H1 (cell line): ENCODE measurements around the gene PLEKHM1. TPM values are rescaled to one million over a fixed set of nuclear protein-coding genes. Genes with fewer than 3 reads are reported as not detected.

Experiments
- CTCF ChIA-PET: fragments of 300-600 bp; sonication (Branson Sonifier 250); formaldehyde crosslinking; loops from one replicate; lab custom pipeline; 2021; ENCODE audit not compliant: partially characterized antibody; lab: Charles Lee
- POLR2A ChIA-PET: fragments of 300-600 bp; sonication (Branson Sonifier 250); formaldehyde crosslinking; loops from one replicate; lab custom pipeline; 2021; ENCODE audit warnings: inconsistent platforms; ENCODE audit not compliant: partially characterized antibody; lab: Charles Lee
- DNase-seq, 2 experiments: peaks; one replicate each; pipeline versions ENCODE4 v3.0.0 to v3.0.0-alpha.2; 2010 to 2022; ENCODE audit warnings: low spot score in 2 of 2, low read depth in 1 of 2, mixed read lengths in 1 of 2
- FAIRE-seq: peaks from 2 replicates; lab custom pipeline; 2011; peaks lifted over from hg19 to GRCh38; lab: Jason Lieb, UNC
- H2AFZ ChIP-seq: 2 replicates; pipeline ENCODE4 v1.8.1; 2012; ENCODE audit warnings: low read length, inconsistent platforms
- H2AK5ac ChIP-seq: 2 replicates; pipeline ENCODE4 v1.6.1; 2013; ENCODE audit warnings: low read depth, low read length
- H2BK120ac ChIP-seq: replicated peaks from 2 replicates; pipeline ENCODE3; 2013; ENCODE audit warnings: low read depth, low read length, inconsistent platforms
- H2BK12ac ChIP-seq: 2 replicates; pipeline ENCODE4 v1.6.1; 2013; ENCODE audit warnings: low read depth, low read length
- H2BK15ac ChIP-seq: 2 replicates; pipeline ENCODE4 v1.6.1; 2013; ENCODE audit warnings: low read length
- H2BK20ac ChIP-seq: 2 replicates; pipeline ENCODE4 v1.6.1; 2013; ENCODE audit warnings: low read length
- H2BK5ac ChIP-seq: 2 replicates; pipeline ENCODE4 v1.6.1; 2013; ENCODE audit warnings: low read depth, low read length
- H3K14ac ChIP-seq: 2 replicates; pipeline ENCODE4 v1.6.1; 2013; ENCODE audit warnings: inconsistent platforms; ENCODE audit not compliant: insufficient read length
- H3K18ac ChIP-seq: 2 replicates; pipeline ENCODE4 v1.6.1; 2013; ENCODE audit warnings: low read length; ENCODE audit errors: extremely low read depth
- H3K23ac ChIP-seq: 2 replicates; pipeline ENCODE4 v1.6.1; 2013; ENCODE audit warnings: inconsistent platforms; ENCODE audit not compliant: insufficient read length
- H3K23me2 ChIP-seq: 2 replicates; pipeline ENCODE4 v1.6.1; 2013; ENCODE audit warnings: low read depth, low read length
- H3K27ac ChIP-seq: 2 replicates; pipeline ENCODE4 v1.6.1; 2011; ENCODE audit warnings: low read depth, low read length, inconsistent platforms
- H3K27me3 ChIP-seq, 4 experiments: replicated peaks in 1 of 4; 1 replicate in 1 of 4; 2 replicates in 3 of 4; pipeline versions ENCODE4 v1.6.1 to v1.8.1; 2011 to 2013; ENCODE audit warnings: low read length in 3 of 4, mild to moderate bottlenecking in 3 of 4, inconsistent platforms in 2 of 4, mixed read lengths in 2 of 4, moderate library complexity in 1 of 4; ENCODE audit not compliant: control insufficient read depth in 3 of 4, insufficient read depth in 3 of 4; ENCODE audit errors: extremely low read depth in 1 of 4
- H3K36me3 ChIP-seq, 4 experiments: 2 replicates each; pipeline versions ENCODE4 v1.6.1 to v1.8.1; 2011 to 2013; ENCODE audit warnings: mild to moderate bottlenecking in 4 of 4, low read length in 3 of 4, moderate library complexity in 2 of 4, control low read depth in 1 of 4, inconsistent platforms in 1 of 4; ENCODE audit not compliant: insufficient read depth in 4 of 4, control insufficient read depth in 2 of 4
- H3K4ac ChIP-seq: replicated peaks from 2 replicates; pipeline ENCODE3; 2013; ENCODE audit warnings: low read length, low read depth, mixed read lengths, inconsistent platforms; ENCODE audit not compliant: insufficient read length
- H3K4me1 ChIP-seq, 4 experiments: replicated peaks in 1 of 4; 1 replicate in 1 of 4; 2 replicates in 3 of 4; pipeline versions ENCODE4 v1.6.1 to v1.8.1; 2011 to 2013; ENCODE audit warnings: low read length in 3 of 4, inconsistent platforms in 2 of 4, mixed read lengths in 1 of 4; ENCODE audit not compliant: insufficient read depth in 4 of 4, control insufficient read depth in 3 of 4
- H3K4me2 ChIP-seq, 2 experiments: 2 replicates each; pipeline versions ENCODE4 v1.6.1 to v1.8.1; 2011 to 2013; ENCODE audit warnings: low read depth in 2 of 2, low read length in 2 of 2, control low read depth in 1 of 2, inconsistent platforms in 1 of 2, mild to moderate bottlenecking in 1 of 2; ENCODE audit not compliant: insufficient read depth in 1 of 2
- H3K4me3 ChIP-seq, 4 experiments: fragments of 200-600, 300-600 bp in 1 of 4; sonication (generic), shearing (Covaris generic), sonication (Bioruptor Twin) in 1 of 4; 2 replicates each; pipeline versions ENCODE4 v1.5.1 to v1.8.1; 2011 to 2016; ENCODE audit warnings: low read length in 4 of 4, low read depth in 3 of 4, control low read depth in 2 of 4, inconsistent platforms in 2 of 4, mild to moderate bottlenecking in 2 of 4, mixed read lengths in 1 of 4, moderate library complexity in 1 of 4; ENCODE audit not compliant: insufficient read depth in 2 of 4; ENCODE audit errors: extremely low read depth in 1 of 4
- H3K56ac ChIP-seq: replicated peaks from 2 replicates; pipeline ENCODE3; 2013; ENCODE audit warnings: low read depth, mild to moderate bottlenecking, mixed read lengths, low read length, inconsistent platforms; ENCODE audit not compliant: insufficient read length
- H3K79me1 ChIP-seq: 2 replicates; pipeline ENCODE4 v1.6.1; 2013; ENCODE audit warnings: low read depth, low read length, control low read depth
- H3K79me2 ChIP-seq, 2 experiments: 2 replicates each; pipeline versions ENCODE4 v1.6.1 to v1.8.1; 2012 to 2013; ENCODE audit warnings: low read length in 2 of 2, mild to moderate bottlenecking in 2 of 2, inconsistent platforms in 1 of 2; ENCODE audit not compliant: insufficient read depth in 2 of 2, control insufficient read depth in 1 of 2
- H3K9ac ChIP-seq, 4 experiments: replicated peaks in 1 of 4; 1 replicate in 1 of 4; 2 replicates in 3 of 4; pipeline versions ENCODE4 v1.6.1 to v1.8.1; 2011 to 2013; ENCODE audit warnings: low read depth in 3 of 4, low read length in 3 of 4, control low read depth in 2 of 4, mild to moderate bottlenecking in 2 of 4, moderate library complexity in 2 of 4, inconsistent platforms in 1 of 4; ENCODE audit errors: extremely low read depth in 1 of 4
- H3K9me3 ChIP-seq, 2 experiments: 2 replicates each; pipeline versions ENCODE4 v1.6.1 to v1.8.1; 2012 to 2013; ENCODE audit warnings: mild to moderate bottlenecking in 2 of 2, moderate library complexity in 2 of 2, control low read depth in 1 of 2, inconsistent platforms in 1 of 2, low read depth in 1 of 2, low read length in 1 of 2, mixed read lengths in 1 of 2; ENCODE audit not compliant: insufficient read depth in 2 of 2
- H4K20me1 ChIP-seq, 2 experiments: replicated peaks in 1 of 2; 2 replicates each; pipeline versions ENCODE3 to v1.8.1; 2011 to 2013; ENCODE audit warnings: inconsistent platforms in 2 of 2, low read length in 2 of 2, mild to moderate bottlenecking in 1 of 2; ENCODE audit not compliant: insufficient read depth in 2 of 2, control insufficient read depth in 1 of 2
- H4K5ac ChIP-seq: 2 replicates; pipeline ENCODE4 v1.6.1; 2013; ENCODE audit warnings: low read length, low read depth, mixed read lengths, inconsistent platforms; ENCODE audit not compliant: insufficient read length
- H4K8ac ChIP-seq: 2 replicates; pipeline ENCODE4 v1.8.0; 2013; ENCODE audit warnings: mild to moderate bottlenecking, moderate library complexity, low read length, inconsistent platforms; ENCODE audit not compliant: insufficient read depth; ENCODE audit errors: extremely low read depth
- H4K91ac ChIP-seq: replicated peaks from 2 replicates; pipeline ENCODE3; 2013; ENCODE audit warnings: low read length, mixed read lengths, inconsistent platforms; ENCODE audit not compliant: insufficient read length
- TAF1 ChIP-seq: IDR thresholded peaks from 2 replicates; pipeline ENCODE4 v1.6.1; 2011; ENCODE audit warnings: mild to moderate bottlenecking, low read depth, low read length
- ZNF274 ChIP-seq: IDR thresholded peaks from 2 replicates; pipeline ENCODE4 v1.7.0; 2012; ENCODE audit warnings: low read length, borderline replicate concordance; ENCODE audit errors: extremely low read depth
- WGBS, 2 experiments: shearing (Covaris generic) in 1 of 2; methylation state at CpG; one replicate each; pipeline versions ENCODE4 v1.1.6 to v1.1.7; 2013 to 2015; ENCODE audit warnings: low lambda C conversion rate in 2 of 2, mixed read lengths in 2 of 2, inconsistent platforms in 1 of 2, low coverage in 1 of 2, missing lambda C conversion rate in 1 of 2; ENCODE audit not compliant: insufficient replicate concordance in 2 of 2, insufficient coverage in 1 of 2, insufficient read length in 1 of 2; ENCODE audit errors: extremely low coverage in 1 of 2, missing lambda C conversion rate in 1 of 2; 5-methylcytosine and 5-hydroxymethylcytosine counted together
- polyA plus RNA-seq, 7 experiments: library from polyadenylated mRNA; depleted of rRNA in 3 of 7; stranded (reverse) in 5 of 7; unstranded in 2 of 7; fragments of >200 nt in 5 of 7; fragments of 200-250 nt in 2 of 7; gene quantifications; 1 replicate in 5 of 7; 2 replicates in 1 of 7; 4 replicates in 1 of 7; pipeline versions ENCODE4 v1.2.1 to v1.2.3, GENCODE V29; 2011 to 2013; ENCODE audit warnings: missing spikeins in 2 of 7, mixed read lengths in 2 of 7
- total RNA-seq: library from RNA; stranded (reverse); fragmentation: NEBNext Ultra II Directional; extraction: Animal tissue kit (Norgen Biotek cat#: 25700); gene quantifications from 2 replicates; pipeline ENCODE4 v1.2.1, GENCODE V29; 2021

PLEKHM1 gene
- total and polyA plus RNA-seq, 2 of the 8 experiments (the other 6 are each of a cell fraction or from before 2014, with no cell fraction given), result 7.6 to 17.9 TPM

- no peak for DNase-seq
- 81% methylated on average over 28 of the region's 30 CpGs; no CpG with 5 or more reads in 1 of the 2 experiments for WGBS, 2 experiments
- Histone ChIP-seq H3K23me2 (no peaks in the 10 kb centered on the region; the same call in 1 of the 2 replicates), H3K9me3 (no peaks in the 10 kb centered on the region), H3K23ac (no peak overlapping the region), H3K4me2 (no peak overlapping the region), H3K14ac (no peak overlapping the region), H3K36me3 (no peaks in the 10 kb centered on the region), H2BK20ac (0 out of 2 replicates have a peak overlapping the region, but pooled peaks have one; percentile 23), H3K27me3 (peaks cover 0 to 10% (median 7%) of the 10 kb centered on the region in 4 experiments; a peak in 4 of 7 replicates), H3K79me1 (no peaks in the 10 kb centered on the region), H3K9ac (no peak overlapping the region), H4K91ac (no peak overlapping the region), H2AFZ (no peak overlapping the region), H3K4me3 (no peak overlapping the region), H4K5ac (no peak overlapping the region), H3K4ac (no peak overlapping the region), H4K20me1 (peaks cover 0 to 2% of the 10 kb centered on the region in 2 experiments), H3K18ac (no peak overlapping the region), H2AK5ac (no peak overlapping the region), H3K56ac (no peak overlapping the region), H3K27ac (no peak overlapping the region), H2BK5ac (no peak overlapping the region), H3K4me1 (peaks cover 3 to 16% (median 9%) of the 10 kb centered on the region in 4 experiments), H4K8ac (no peak overlapping the region), H2BK12ac (no peak overlapping the region), H3K79me2 (no peaks in the 10 kb centered on the region), H2BK15ac (0 out of 2 replicates have a peak overlapping the region, but pooled peaks have one; percentile 12), H2BK120ac (no peak overlapping the region)
- POLR2A ChIA-PET, result interaction anchor here (0.9 kb wide), 1 partner anchor 9 kb away, joined by 5 read pairs; no protein-coding TSS in a partner anchor
- CTCF ChIA-PET, result no interaction called here
- FAIRE-seq, result no peak
- TF ChIP-seq TAF1, result no peak
- no peak for TF ChIP-seq ZNF274
These were observed 52.8 kb downstream of the PLEKHM1 start for GRCh38 chr17:45437465-45438283.
